T-helper 1 cell treated with Interleukin-12 subunit alpha and Interleukin-12 subunit beta and Interleukin-4 antibody, amounts not matched to agents 30 μg/mL and 1 μg/mL, for 36 hours (primary cell): ENCODE data around the gene RELCH.

Experiments used
- H3K27ac Mint-ChIP-seq: one replicate; pipeline ENCODE4 v1.8.0; 2021; ENCODE audit warnings: mild to moderate bottlenecking, mixed read lengths
- H3K27me3 Mint-ChIP-seq: one replicate; pipeline ENCODE4 v1.8.0; 2021; ENCODE audit warnings: low read depth, mixed read lengths
- H3K36me3 Mint-ChIP-seq: one replicate; pipeline ENCODE4 v1.8.0; 2021; ENCODE audit warnings: low read depth, mixed read lengths
- H3K4me1 Mint-ChIP-seq: one replicate; pipeline ENCODE4 v1.8.0; 2021; ENCODE audit warnings: low read depth, mixed read lengths
- H3K4me3 Mint-ChIP-seq: one replicate; pipeline ENCODE4 v1.8.0; 2021; ENCODE audit warnings: mild to moderate bottlenecking, moderate library complexity, mixed read lengths
- H3K9me3 Mint-ChIP-seq: one replicate; pipeline ENCODE4 v1.8.0; 2021; ENCODE audit warnings: mixed read lengths

The RELCH gene

DNA sequence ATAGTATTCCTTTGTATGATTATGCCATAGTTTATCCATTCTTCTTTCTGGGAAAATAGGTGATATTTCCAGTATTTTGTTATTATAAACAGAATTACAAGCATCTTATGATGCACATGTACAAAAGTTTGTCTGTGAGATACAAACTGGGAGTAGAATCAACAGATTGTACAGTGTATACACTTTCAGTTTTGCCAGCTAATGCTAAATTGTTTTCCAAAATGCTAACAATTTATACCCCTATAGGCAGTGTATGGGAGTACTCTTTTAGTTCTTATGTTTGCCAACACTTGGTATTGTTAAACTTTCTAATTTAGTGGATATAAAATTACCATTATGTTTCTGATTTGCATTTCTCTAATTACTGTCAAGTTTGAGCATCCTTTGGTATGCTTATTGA lies 107.0 kb downstream of the RELCH start:
- H3K36me3 Mint-ChIP-seq, result peaks cover 20% of the 10 kb centered on the region
- H3K27me3 Mint-ChIP-seq, result no peaks in the 10 kb centered on the region
- no peak overlapping the region for H3K4me3 Mint-ChIP-seq
- no peak overlapping the region for H3K27ac Mint-ChIP-seq
- H3K9me3 Mint-ChIP-seq, result no peaks in the 10 kb centered on the region
- no peaks in the 10 kb centered on the region for H3K4me1 Mint-ChIP-seq

DNA sequence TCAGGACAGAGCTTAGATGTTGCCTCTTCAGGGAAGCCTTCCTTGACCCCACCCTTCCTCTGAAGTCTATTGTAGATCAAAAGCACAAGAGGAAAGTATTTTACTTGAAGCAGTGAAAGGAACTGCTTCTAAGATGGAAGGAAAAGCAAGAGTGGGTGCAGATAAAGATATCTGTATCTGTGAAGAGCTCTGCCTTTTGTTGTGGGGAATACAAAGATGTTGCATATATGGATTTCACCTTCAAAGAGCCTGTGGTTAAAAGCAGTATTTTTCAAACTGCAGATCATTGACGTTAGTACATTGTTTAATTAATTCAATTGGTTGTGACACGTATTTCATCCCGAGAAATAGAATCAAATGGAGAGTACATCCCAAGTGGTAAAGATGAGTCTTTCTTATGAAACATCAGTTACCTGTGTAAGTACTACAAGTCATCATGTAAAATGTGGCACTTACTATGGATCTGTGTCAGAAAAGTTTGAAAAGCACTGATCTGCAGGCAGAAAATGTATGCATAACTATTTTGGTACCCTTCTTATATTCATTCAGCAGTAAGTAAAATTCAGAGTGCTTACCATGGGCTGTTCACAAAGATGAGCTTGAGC lies 113.4 kb downstream of the RELCH start:
- no peaks in the 10 kb centered on the region for H3K9me3 Mint-ChIP-seq
- H3K4me3 Mint-ChIP-seq, result no peak overlapping the region
- no peaks in the 10 kb centered on the region for H3K27me3 Mint-ChIP-seq
- peaks cover 5% of the 10 kb centered on the region for H3K4me1 Mint-ChIP-seq
- no peak overlapping the region for H3K27ac Mint-ChIP-seq
- peaks cover 51% of the 10 kb centered on the region for H3K36me3 Mint-ChIP-seq

DNA sequence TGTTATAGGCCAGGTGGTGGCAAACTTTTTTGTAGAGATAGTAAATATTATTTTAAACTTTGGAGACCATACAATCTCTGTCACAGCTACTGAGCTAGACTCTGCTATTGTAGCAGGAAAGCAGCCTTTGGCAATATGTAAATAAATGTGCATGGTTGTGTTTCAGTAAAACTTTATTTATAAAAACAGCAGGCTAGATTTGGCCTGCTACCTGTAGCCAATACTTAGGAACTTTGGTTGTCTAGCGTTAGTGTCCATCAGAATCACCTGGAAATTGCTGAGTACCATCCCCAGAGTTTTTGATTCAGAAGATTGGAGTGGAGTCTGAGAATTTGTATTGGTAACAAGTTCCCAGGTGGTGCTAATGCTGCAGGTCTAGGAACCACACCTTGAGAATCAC lies 114.3 kb downstream of the RELCH start:
- Mint-ChIP-seq H3K27me3 (no peaks in the 10 kb centered on the region), H3K4me3 (no peak overlapping the region), H3K9me3 (no peaks in the 10 kb centered on the region), H3K4me1 (peaks cover 5% of the 10 kb centered on the region), H3K27ac (no peak overlapping the region), H3K36me3 (peaks cover 51% of the 10 kb centered on the region)

DNA sequence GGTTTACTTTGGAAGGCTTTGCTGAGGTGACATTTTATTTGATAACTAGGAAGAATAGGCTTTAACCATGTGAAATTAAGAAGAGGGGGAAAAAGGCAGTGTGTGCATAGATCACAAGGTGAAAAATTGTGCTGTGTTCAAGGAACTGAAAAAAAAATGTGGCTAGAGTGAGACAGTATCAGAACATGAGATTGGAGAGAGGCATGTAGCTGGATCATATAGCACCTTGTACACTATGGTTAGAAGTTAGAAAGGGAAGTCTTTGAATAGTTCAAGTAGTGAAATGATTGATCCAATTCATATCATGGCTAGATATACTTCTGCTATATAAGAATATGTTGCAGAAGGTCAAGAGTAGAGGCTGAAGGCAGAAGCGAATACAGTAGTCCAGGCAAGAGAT lies 125.8 kb downstream of the RELCH start:
- no peaks in the 10 kb centered on the region for H3K9me3 Mint-ChIP-seq

GRCh38 chr18:62318228-62319180 lies 131.4 kb downstream of the RELCH start:
- no peaks in the 10 kb centered on the region for H3K4me1 Mint-ChIP-seq
- H3K9me3 Mint-ChIP-seq, result no peaks in the 10 kb centered on the region
- no peaks in the 10 kb centered on the region for H3K36me3 Mint-ChIP-seq
- peaks cover 39% of the 10 kb centered on the region for H3K27me3 Mint-ChIP-seq
- no peak overlapping the region for H3K27ac Mint-ChIP-seq
- no peak overlapping the region for H3K4me3 Mint-ChIP-seq

More for the DNA sequence above, 125.8 kb downstream of the RELCH start:
- H3K27ac Mint-ChIP-seq, result no peak overlapping the region
- H3K4me1 Mint-ChIP-seq, result no peaks in the 10 kb centered on the region
- peaks cover 12% of the 10 kb centered on the region for H3K27me3 Mint-ChIP-seq
- peaks cover 9% of the 10 kb centered on the region for H3K36me3 Mint-ChIP-seq
- H3K4me3 Mint-ChIP-seq, result no peak overlapping the region

GRCh38 chr18:62321201-62321600 lies 134.1 kb downstream of the RELCH start:
- no peaks in the 10 kb centered on the region for H3K9me3 Mint-ChIP-seq
- no peak overlapping the region for H3K27ac Mint-ChIP-seq
- no peak overlapping the region for H3K4me3 Mint-ChIP-seq
- H3K4me1 Mint-ChIP-seq, result peaks cover 13% of the 10 kb centered on the region
- H3K27me3 Mint-ChIP-seq, result peaks cover 51% of the 10 kb centered on the region
- peaks cover 6% of the 10 kb centered on the region for H3K36me3 Mint-ChIP-seq

- Mint-ChIP-seq H3K27ac (no peak overlapping the region), H3K36me3 (peaks cover 9% of the 10 kb centered on the region), H3K27me3 (peaks cover 34% of the 10 kb centered on the region), H3K4me3 (peak overlapping the region; percentile 90), H3K9me3 (no peaks in the 10 kb centered on the region), H3K4me1 (peaks cover 30% of the 10 kb centered on the region)
Observed at GRCh38 chr18:62323483-62324180, 136.6 kb downstream of the RELCH start.

GRCh38 chr18:62324181-62324828 lies 137.2 kb downstream of the RELCH start:
- peaks cover 37% of the 10 kb centered on the region for H3K4me1 Mint-ChIP-seq
- peak overlapping the region; percentile 90 for H3K4me3 Mint-ChIP-seq
- no peaks in the 10 kb centered on the region for H3K9me3 Mint-ChIP-seq
- H3K27ac Mint-ChIP-seq, result peak overlapping the region; percentile 90
- H3K36me3 Mint-ChIP-seq, result peaks cover 9% of the 10 kb centered on the region
- peaks cover 34% of the 10 kb centered on the region for H3K27me3 Mint-ChIP-seq

- Mint-ChIP-seq H3K27ac (peak within 1 kb of the TSS; percentile 90), H3K4me1 (peaks cover 45% of the 10 kb centered on the region), H3K36me3 (peaks cover 10% of the 10 kb centered on the region), H3K27me3 (peaks cover 34% of the 10 kb centered on the region), H3K9me3 (no peaks in the 10 kb centered on the region), H3K4me3 (peak within 1 kb of the TSS; percentile 96)
Observed at GRCh38 chr18:62324917-62325805, 138.1 kb downstream of the RELCH start, which contains the start of gene TNFRSF11A. TSS of gene TNFRSF11A (plus strand) at chr18:62325310. CDS start at chr18:62325353, 43 bp downstream.

DNA sequence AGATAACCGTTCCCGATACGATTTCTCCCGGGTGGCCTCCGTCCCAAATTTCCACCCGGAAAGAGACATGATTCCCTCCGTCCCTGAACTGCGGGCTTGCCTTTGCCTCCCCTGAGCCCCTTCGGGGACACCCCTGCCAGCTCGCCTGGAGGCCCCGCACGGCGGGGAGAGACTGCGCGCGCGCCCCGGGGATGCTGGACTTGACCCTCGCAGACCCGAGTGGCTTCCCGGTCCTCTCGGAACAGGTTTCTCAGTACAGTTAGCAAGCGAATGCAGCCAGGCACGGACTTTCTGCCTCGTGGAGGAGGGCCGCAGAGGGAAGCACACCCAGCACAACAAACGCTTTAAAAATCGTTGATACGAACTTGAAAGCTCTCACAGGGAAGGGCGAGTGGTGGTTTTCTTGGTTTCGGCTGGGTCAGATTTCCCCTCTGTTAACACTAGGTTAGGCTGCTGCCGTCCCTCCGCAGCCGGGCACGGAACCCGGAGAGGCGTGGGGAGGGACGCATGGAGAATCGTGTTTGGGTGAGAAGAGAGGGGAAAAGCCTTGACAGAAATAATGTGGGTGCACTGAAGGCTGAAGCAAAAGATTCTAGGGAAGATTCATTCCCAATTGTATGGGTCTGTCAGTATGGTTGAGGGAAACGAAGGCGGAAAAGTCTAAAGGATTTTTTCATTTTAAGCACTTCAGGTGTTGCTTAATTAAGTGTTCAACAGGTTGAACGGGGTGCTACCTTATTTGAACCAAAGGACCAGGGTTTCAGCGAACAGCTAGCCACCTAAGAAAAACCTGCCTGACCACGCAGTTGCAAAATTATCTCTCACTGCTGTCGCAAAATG lies 139.0 kb downstream of the RELCH start:
- Mint-ChIP-seq H3K9me3 (no peaks in the 10 kb centered on the region), H3K36me3 (peaks cover 14% of the 10 kb centered on the region), H3K4me3 (peak overlapping the region; percentile 96), H3K27ac (peak overlapping the region; percentile 75), H3K4me1 (peaks cover 50% of the 10 kb centered on the region), H3K27me3 (peaks cover 34% of the 10 kb centered on the region)

GRCh38 chr18:62326646-62327348 lies 139.7 kb downstream of the RELCH start:
- Mint-ChIP-seq H3K36me3 (peaks cover 14% of the 10 kb centered on the region), H3K4me3 (peak overlapping the region; percentile 96), H3K9me3 (no peaks in the 10 kb centered on the region), H3K27me3 (peaks cover 29% of the 10 kb centered on the region), H3K27ac (no peak overlapping the region), H3K4me1 (peaks cover 57% of the 10 kb centered on the region)

DNA sequence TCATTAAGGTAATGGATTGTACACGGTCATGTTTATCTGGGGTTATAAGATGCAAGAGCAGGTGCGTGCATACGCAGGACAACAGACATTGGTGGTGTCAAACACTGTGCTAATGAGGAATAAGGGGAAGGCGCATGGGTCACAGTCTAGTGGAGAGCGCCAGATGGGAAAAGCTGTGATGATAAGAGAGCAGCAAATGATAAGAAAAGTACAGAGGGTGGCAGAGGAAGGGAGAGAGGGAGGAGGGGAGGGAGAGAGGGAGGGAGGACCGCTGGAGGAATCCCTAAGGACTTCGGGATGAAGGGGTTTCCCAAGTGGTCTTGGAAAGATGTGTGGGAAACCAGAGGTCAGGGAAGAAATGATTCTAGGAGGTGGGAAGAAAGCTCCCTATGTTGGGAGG lies 140.9 kb downstream of the RELCH start:
- H3K27me3 Mint-ChIP-seq, result peaks cover 17% of the 10 kb centered on the region
- peak overlapping the region; percentile 55 for H3K4me3 Mint-ChIP-seq
- peaks cover 19% of the 10 kb centered on the region for H3K36me3 Mint-ChIP-seq
- H3K27ac Mint-ChIP-seq, result no peak overlapping the region
- H3K9me3 Mint-ChIP-seq, result no peaks in the 10 kb centered on the region
- peaks cover 62% of the 10 kb centered on the region for H3K4me1 Mint-ChIP-seq
